WTC11 (cell line): ENCODE measurements around the gene EYS. TPM values are rescaled to one million over a fixed set of nuclear protein-coding genes. Genes with fewer than 3 reads are reported as not detected.

Source experiments
- ATAC-seq: fragments of 200-7000 bp; cut with Tn5 transposase; 2 replicates; pipeline ENCODE4 v1.10.0; 2021; ENCODE audit warnings: mild to moderate bottlenecking, moderate library complexity
- CTCF ChIA-PET: fragments of 300-600 bp; sonication (Branson Sonifier 250); formaldehyde crosslinking; loops from one replicate; lab custom pipeline; 2021; ENCODE audit warnings: antibody characterized with exemption; lab: Charles Lee
- POLR2A ChIA-PET: fragments of 350-600 bp; sonication (Branson Sonifier 250); formaldehyde crosslinking; loops from one replicate; lab custom pipeline; 2021; ENCODE audit warnings: antibody characterized with exemption; lab: Charles Lee
- DNase-seq: peaks from one replicate; pipeline ENCODE4 v3.0.0; 2021; ENCODE audit warnings: low spot score
- H3K27ac Mint-ChIP-seq: 2 replicates; pipeline ENCODE4 v1.8.0; 2021; ENCODE audit warnings: mixed read lengths
- H3K27me3 Mint-ChIP-seq: 2 replicates; pipeline ENCODE4 v1.8.0; 2021; ENCODE audit warnings: low read depth, mild to moderate bottlenecking, moderate library complexity, mixed read lengths
- H3K36me3 Mint-ChIP-seq: 2 replicates; pipeline ENCODE4 v1.8.0; 2021; ENCODE audit warnings: mixed read lengths
- H3K4me1 Mint-ChIP-seq: 2 replicates; pipeline ENCODE4 v1.8.0; 2022; ENCODE audit warnings: mixed read lengths
- H3K4me3 Mint-ChIP-seq: 2 replicates; pipeline ENCODE4 v1.8.0; 2021; ENCODE audit warnings: mild to moderate bottlenecking, moderate library complexity, mixed read lengths
- H3K9me3 Mint-ChIP-seq: 2 replicates; pipeline ENCODE4 v1.8.0; 2021; ENCODE audit warnings: mixed read lengths
- ARID4B ChIP-seq: sonication (generic); formaldehyde crosslinking; IDR thresholded peaks from 2 replicates; pipeline ENCODE4 v1.8.0; 2023; ENCODE audit warnings: missing genetic modification reagents, mild to moderate bottlenecking, borderline replicate concordance
- CDX4 ChIP-seq: fragments of 250-450 bp; sonication (Bioruptor Pico); IDR thresholded peaks from 2 replicates; pipeline ENCODE4 v1.9.0; 2021; ENCODE audit warnings: moderate library complexity, mild to moderate bottlenecking, inconsistent platforms, borderline replicate concordance
- CREM ChIP-seq: sonication (generic); formaldehyde crosslinking; IDR thresholded peaks from 2 replicates; pipeline ENCODE4 v1.8.1; 2022; ENCODE audit warnings: mild to moderate bottlenecking, missing genetic modification reagents, moderate library complexity
- E2F5 ChIP-seq: sonication (generic); formaldehyde crosslinking; IDR thresholded peaks from 2 replicates; pipeline ENCODE4 v1.8.1; 2022; ENCODE audit warnings: mild to moderate bottlenecking, moderate library complexity, missing genetic modification reagents
- ELF4 ChIP-seq: sonication (generic); formaldehyde crosslinking; IDR thresholded peaks from 2 replicates; pipeline ENCODE4 v1.8.1; 2022; ENCODE audit warnings: low read depth, mild to moderate bottlenecking, moderate library complexity, missing genetic modification reagents
- EMX1 ChIP-seq: fragments of 250-450 bp; sonication (Bioruptor Pico); IDR thresholded peaks from 2 replicates; pipeline ENCODE4 v1.8.0; 2021; ENCODE audit warnings: mild to moderate bottlenecking
- FOXJ3 ChIP-seq: sonication (generic); formaldehyde crosslinking; IDR thresholded peaks from 2 replicates; pipeline ENCODE4 v1.9.0; 2021; ENCODE audit warnings: missing genetic modification reagents, mild to moderate bottlenecking, borderline replicate concordance
- FOXP1 ChIP-seq: sonication (generic); formaldehyde crosslinking; IDR thresholded peaks from 2 replicates; pipeline ENCODE4 v1.8.0; 2022; ENCODE audit warnings: missing genetic modification reagents, mild to moderate bottlenecking, moderate library complexity, borderline replicate concordance
- FOXP4 ChIP-seq: sonication (generic); formaldehyde crosslinking; IDR thresholded peaks from 2 replicates; pipeline ENCODE4 v1.8.0; 2022; ENCODE audit warnings: mild to moderate bottlenecking, missing genetic modification reagents
- GABPB1 ChIP-seq: sonication (generic); formaldehyde crosslinking; IDR thresholded peaks from 2 replicates; pipeline ENCODE4 v1.8.1; 2023; ENCODE audit warnings: mild to moderate bottlenecking, missing genetic modification reagents
- GRHL2 ChIP-seq: fragments of 250-450 bp; sonication (Bioruptor Pico); IDR thresholded peaks from 2 replicates; pipeline ENCODE4 v1.8.0; 2022; ENCODE audit warnings: mild to moderate bottlenecking, moderate library complexity; ENCODE audit not compliant: insufficient replicate concordance, severe bottlenecking
- HMGXB4 ChIP-seq: sonication (generic); formaldehyde crosslinking; IDR thresholded peaks from 2 replicates; pipeline ENCODE4 v1.8.1; 2023; ENCODE audit warnings: mild to moderate bottlenecking, moderate library complexity, missing genetic modification reagents
- SMAD3 ChIP-seq: sonication (generic); formaldehyde crosslinking; IDR thresholded peaks from 2 replicates; pipeline ENCODE4 v1.8.0; 2022; ENCODE audit warnings: missing genetic modification reagents, mild to moderate bottlenecking, borderline replicate concordance
- ZBTB43 ChIP-seq: sonication (generic); formaldehyde crosslinking; IDR thresholded peaks from 2 replicates; pipeline ENCODE4 v1.8.1; 2023; ENCODE audit warnings: mild to moderate bottlenecking, missing genetic modification reagents
- ZNF138 ChIP-seq: sonication (generic); formaldehyde crosslinking; conservative IDR thresholded peaks from 2 replicates; pipeline ENCODE4 v1.8.1; 2022; ENCODE audit warnings: mild to moderate bottlenecking, moderate library complexity, missing genetic modification reagents
- ZNF317 ChIP-seq: sonication (generic); formaldehyde crosslinking; IDR thresholded peaks from 2 replicates; pipeline ENCODE4 v1.8.1; 2023; ENCODE audit warnings: low read depth, mild to moderate bottlenecking, moderate library complexity, missing genetic modification reagents, borderline replicate concordance
- ZNF416 ChIP-seq: fragments of 250-450 bp; sonication (Bioruptor Pico); IDR thresholded peaks from 2 replicates; pipeline ENCODE4 v1.9.0; 2021; ENCODE audit warnings: mild to moderate bottlenecking, inconsistent platforms
- ZNF425 ChIP-seq: fragments of 250-450 bp; sonication (Bioruptor Pico); conservative IDR thresholded peaks from 2 replicates; pipeline ENCODE4 v1.9.0; 2021; ENCODE audit warnings: mild to moderate bottlenecking
- ZNF671 ChIP-seq: fragments of 250-450 bp; sonication (Bioruptor Pico); IDR thresholded peaks from 2 replicates; pipeline ENCODE4 v1.8.0; 2021; ENCODE audit warnings: mild to moderate bottlenecking
- total RNA-seq: library from RNA; stranded (reverse); gene quantifications from 3 replicates; pipeline ENCODE4 v1.2.3, GENCODE V29; 2021

The EYS gene
- total RNA-seq, 1 experiment from 2014 or later = not detected

GRCh38 chr6:64281167-64281566 is 1425.9 kb downstream of the EYS start:
- no peaks in the 10 kb centered on the region; the same call in 1 of the 2 replicates for H3K27me3 Mint-ChIP-seq
- peaks cover 22% of the 10 kb centered on the region for H3K36me3 Mint-ChIP-seq
- no peak overlapping the region for H3K27ac Mint-ChIP-seq
- DNase-seq = no peak
- ChIA-PET CTCF (no interaction called here), POLR2A (no interaction called here)
- peaks cover 39% of the 10 kb centered on the region for H3K9me3 Mint-ChIP-seq
- TF ChIP-seq GABPB1 (CRISPR knock-in tag) = no peak
- TF ChIP-seq ZNF671 (CRISPR knock-in tag) = no peak
- TF ChIP-seq E2F5 (CRISPR knock-in tag) = no peak
- no peak for TF ChIP-seq SMAD3 (CRISPR knock-in tag)
- TF ChIP-seq HMGXB4 = no peak
- no peak for TF ChIP-seq EMX1 (CRISPR knock-in tag)
- no peak for TF ChIP-seq CDX4 (CRISPR knock-in tag)
- TF ChIP-seq ZNF416 (CRISPR knock-in tag) = no peak
- no peak for TF ChIP-seq ZNF425 (CRISPR knock-in tag)
- no peak for TF ChIP-seq ZBTB43 (CRISPR knock-in tag)
- no peak for TF ChIP-seq GRHL2 (CRISPR knock-in tag)
- no peak for TF ChIP-seq FOXP1
- TF ChIP-seq ZNF317 (CRISPR knock-in tag) = no peak
- no peak for TF ChIP-seq FOXP4
- TF ChIP-seq FOXJ3 (CRISPR knock-in tag) = no peak
- no peak for TF ChIP-seq CREM (CRISPR knock-in tag)
- no peak for TF ChIP-seq ELF4 (CRISPR knock-in tag)
- no peak for TF ChIP-seq ARID4B (CRISPR knock-in tag)
- no peak for TF ChIP-seq ZNF138 (CRISPR knock-in tag)
- TF ChIP-seq, all 79 proteins: peak for 0
- H3K4me3 Mint-ChIP-seq = no peak overlapping the region
- ATAC-seq = no peak
- peaks cover 4% of the 10 kb centered on the region; the same call in 1 of the 2 replicates for H3K4me1 Mint-ChIP-seq
